HCT116 (cell line): ENCODE results near the gene NPEPL1. TPM values are rescaled to one million over a fixed set of nuclear protein-coding genes. Genes with fewer than 3 reads are reported as not detected.
"Not testable (repeated sequence)": the region's sequence is repeated elsewhere in the genome, so short reads cannot be mapped to it uniquely, and the experiment has no call there.

Experiments used
- ATAC-seq: fragments of 200-7000 bp; cut with Tn5 transposase; 2 replicates; pipeline ENCODE4 v1.9.1; 2020; ENCODE audit warnings: mild to moderate bottlenecking, moderate library complexity
- Bru-seq: library from RNA; stranded (reverse); fragments of 400-500 nt; gene quantifications from one replicate; lab custom pipeline; 2021; lab: Mats Ljungman, UMichigan
- BruChase-seq, 2 experiments: library from RNA; stranded (reverse); fragments of 400-500 nt; gene quantifications; one replicate each; lab custom pipeline; 2021; lab: Mats Ljungman, UMichigan
- BruUV-seq: library from RNA; stranded (reverse); fragments of 400-500 nt; replicated peaks from 2 replicates; lab custom pipeline; 2021; lab: Mats Ljungman, UMichigan
- CTCF ChIA-PET: fragments of 300-600 bp; sonication (Branson Sonifier 250); formaldehyde crosslinking; loops from one replicate; lab custom pipeline; 2021; ENCODE audit warnings: antibody characterized with exemption; lab: Charles Lee
- POLR2A ChIA-PET: fragments of 300-600, 350-600 bp; sonication (Branson Sonifier 250); formaldehyde crosslinking; loops from one replicate; lab custom pipeline; 2021; ENCODE audit warnings: antibody characterized with exemption; lab: Charles Lee
- RAD21 ChIA-PET, 2 experiments: fragments of 300-600 bp; sonication (Branson Sonifier 250); formaldehyde crosslinking; loops; one replicate each; lab custom pipeline; 2023; ENCODE audit warnings: low total read pairs in 2 of 2; ENCODE audit not compliant: uncharacterized antibody in 2 of 2, unreplicated experiment in 2 of 2, low non-redundant PET in 1 of 2; lab: Charles Lee
- DNase-seq: peaks from one replicate; pipeline ENCODE4 v3.0.0-alpha.2; 2010; ENCODE audit warnings: low read depth, low spot score
- H2AFZ ChIP-seq: fragments of 200-600 bp; shearing (Covaris generic), sonication (generic); 2 replicates; pipeline ENCODE4 v1.6.1; 2017; ENCODE audit warnings: low read depth, mixed run types, mixed read lengths, antibody characterized with exemption, low read length; ENCODE audit not compliant: poor library complexity, severe bottlenecking
- H3K27ac ChIP-seq: 2 replicates; pipeline ENCODE4 v1.5.1; 2012; ENCODE audit warnings: low read depth, low read length
- H3K27me3 ChIP-seq: fragments of 200-600 bp; sonication (generic); 2 replicates; pipeline ENCODE4 v1.6.1; 2016; ENCODE audit warnings: mixed run types, low read length, mixed read lengths; ENCODE audit not compliant: insufficient read depth
- H3K36me3 ChIP-seq, 2 experiments: fragments of 200-500 bp in 1 of 2; fragments of 200-600 bp in 1 of 2; sonication (Bioruptor generic) in 1 of 2; sonication (generic) in 1 of 2; 2 replicates each; pipeline versions ENCODE4 v1.5.1 to v1.6.1; 2014 to 2016; ENCODE audit warnings: low read length in 2 of 2, inconsistent platforms in 1 of 2, mixed read lengths in 1 of 2, mixed run types in 1 of 2; ENCODE audit not compliant: insufficient read depth in 2 of 2, control insufficient read depth in 1 of 2
- H3K4me1 ChIP-seq, 2 experiments: fragments of 200-600 bp in 1 of 2; sonication (generic) in 1 of 2; 2 replicates each; pipeline versions ENCODE4 v1.5.1 to v1.6.1; 2012 to 2017; ENCODE audit warnings: low read length in 2 of 2, inconsistent platforms in 1 of 2, mild to moderate bottlenecking in 1 of 2, mixed read lengths in 1 of 2, mixed run types in 1 of 2, moderate library complexity in 1 of 2; ENCODE audit not compliant: insufficient read depth in 2 of 2, control insufficient read depth in 1 of 2
- H3K4me2 ChIP-seq: fragments of 200-600 bp; sonication (generic); 2 replicates; pipeline ENCODE4 v1.6.1; 2017; ENCODE audit warnings: mixed run types, low read length, mixed read lengths
- H3K4me3 ChIP-seq, 2 experiments: fragments of 200-600 bp in 1 of 2; sonication (generic) in 1 of 2; replicated peaks in 1 of 2; 2 replicates each; pipeline ENCODE4 v1.5.1; 2011 to 2016; ENCODE audit warnings: low read length in 2 of 2, control low read depth in 1 of 2, low read depth in 1 of 2, mild to moderate bottlenecking in 1 of 2, mixed read lengths in 1 of 2, mixed run types in 1 of 2
- H3K79me2 ChIP-seq: fragments of 200-600 bp; sonication (generic); 2 replicates; pipeline ENCODE4 v1.6.1; 2017; ENCODE audit warnings: mild to moderate bottlenecking, mixed run types, low read length, moderate library complexity, mixed read lengths; ENCODE audit not compliant: insufficient read depth
- H3K9ac ChIP-seq: fragments of 200-600 bp; sonication (generic); 2 replicates; pipeline ENCODE4 v1.6.1; 2016; ENCODE audit warnings: low read length, mixed read lengths
- H3K9me2 ChIP-seq: fragments of 200-600 bp; sonication (generic), shearing (Covaris generic); 2 replicates; pipeline ENCODE4 v1.6.1; 2017; ENCODE audit warnings: mixed run types, mild to moderate bottlenecking, moderate library complexity; ENCODE audit not compliant: insufficient read depth
- H3K9me3 ChIP-seq, 2 experiments: fragments of 200-500 bp in 1 of 2; fragments of 200-600 bp in 1 of 2; sonication (Bioruptor generic) in 1 of 2; sonication (generic) in 1 of 2; 2 replicates each; pipeline ENCODE4 v1.6.1; 2014 to 2017; ENCODE audit warnings: low read length in 2 of 2, mixed read lengths in 2 of 2, inconsistent platforms in 1 of 2, low read depth in 1 of 2, mild to moderate bottlenecking in 1 of 2, mixed run types in 1 of 2, moderate library complexity in 1 of 2; ENCODE audit not compliant: control insufficient read depth in 1 of 2, insufficient read depth in 1 of 2
- H4K20me1 ChIP-seq: fragments of 200-600 bp; sonication (generic), shearing (Covaris generic); 2 replicates; pipeline ENCODE4 v1.6.1; 2017; ENCODE audit warnings: mixed run types, mild to moderate bottlenecking, moderate library complexity; ENCODE audit not compliant: insufficient read depth
- CTCF ChIP-seq, 3 experiments: fragments of 200-600 bp in 1 of 3; sonication (generic) in 1 of 3; IDR thresholded peaks in 2 of 3; conservative IDR thresholded peaks in 1 of 3; 2 replicates each; pipeline ENCODE4 v1.5.1; 2012 to 2017; ENCODE audit warnings: low read depth in 2 of 3, low read length in 2 of 3, antibody characterized with exemption in 1 of 3, borderline replicate concordance in 1 of 3, control low read depth in 1 of 3, mild to moderate bottlenecking in 1 of 3, mixed read lengths in 1 of 3, mixed run types in 1 of 3, moderate library complexity in 1 of 3; ENCODE audit not compliant: insufficient read depth in 1 of 3
- EZH2 ChIP-seq: fragments of 200-600 bp; sonication (generic); IDR thresholded peaks from 2 replicates; pipeline ENCODE4 v1.6.1; 2017; ENCODE audit warnings: antibody characterized with exemption, mixed run types
- EZH2phosphoT487 ChIP-seq: fragments of 200-600 bp; IDR thresholded peaks from 2 replicates; pipeline ENCODE4 v1.6.1; 2018; ENCODE audit warnings: antibody characterized with exemption, borderline replicate concordance
- FOSL1 ChIP-seq: IDR thresholded peaks from 2 replicates; pipeline ENCODE4 v1.6.1; 2012; ENCODE audit warnings: low read depth
- POLR2AphosphoS5 ChIP-seq: IDR thresholded peaks from 2 replicates; pipeline ENCODE4 v1.6.1; 2011; ENCODE audit warnings: mild to moderate bottlenecking, low read depth, low read length, moderate library complexity
- REST ChIP-seq: IDR thresholded peaks from 2 replicates; pipeline ENCODE4 v1.6.1; 2012; ENCODE audit warnings: low read depth
- ZBTB33 ChIP-seq: IDR thresholded peaks from 2 replicates; pipeline ENCODE4 v1.6.1; 2011; ENCODE audit warnings: mild to moderate bottlenecking, low read length, moderate library complexity; ENCODE audit not compliant: insufficient replicate concordance; ENCODE audit errors: extremely low read depth
- ZFX ChIP-seq: fragments of 450-650 bp; IDR thresholded peaks from 2 replicates; pipeline ENCODE4 v1.6.1; 2017
- ZNF274 ChIP-seq: fragments of 200-500 bp; sonication (Bioruptor generic); IDR thresholded peaks from 2 replicates; pipeline ENCODE4 v1.6.1; 2014; ENCODE audit warnings: mild to moderate bottlenecking, low read depth, low read length, inconsistent platforms
- intact Hi-C: fragments of 100-400 bp; cut with micrococcal nuclease; formaldehyde crosslinking; loops from 2 replicates; pipeline ENCODE4 v1.10.0; 2022
- long read RNA-seq: library from polyadenylated mRNA; unstranded; transcript quantifications from one replicate; pipeline ENCODE4 v2.0.0, GENCODE V29; 2021; ENCODE audit not compliant: unreplicated experiment
- polyA plus RNA-seq: library from polyadenylated mRNA; unstranded; fragments of >200 nt; gene quantifications from 2 replicates; pipeline ENCODE4 v1.2.1, GENCODE V29; 2012; ENCODE audit warnings: missing spikeins
- total RNA-seq: library from RNA; stranded (reverse); gene quantifications from one replicate; pipeline ENCODE4 v1.2.1, GENCODE V29; 2021; ENCODE audit not compliant: unreplicated experiment

NPEPL1 gene
- total RNA-seq (16.6 TPM), Bru-seq, nascent RNA (percentile 52 among the genes with signal in this experiment), BruChase-seq, experiment 1, labeled RNA remaining after a 6-hour chase (percentile 88 among the genes with signal in this experiment), BruChase-seq, experiment 2, labeled RNA remaining after a 2-hour chase (percentile 74 among the genes with signal in this experiment)
- 18.5 and 19.7 TPM in 2 replicates for polyA plus RNA-seq
- long read RNA-seq, transcript NPEPL1-201 (12 exons, 2,378 nt) = major isoform, 37 of 75 reads
- long read RNA-seq, partial matches to known transcripts = 12 of 75 reads
- long read RNA-seq, other reads (novel, unspliced or antisense) = 26 of 75 reads

DNA sequence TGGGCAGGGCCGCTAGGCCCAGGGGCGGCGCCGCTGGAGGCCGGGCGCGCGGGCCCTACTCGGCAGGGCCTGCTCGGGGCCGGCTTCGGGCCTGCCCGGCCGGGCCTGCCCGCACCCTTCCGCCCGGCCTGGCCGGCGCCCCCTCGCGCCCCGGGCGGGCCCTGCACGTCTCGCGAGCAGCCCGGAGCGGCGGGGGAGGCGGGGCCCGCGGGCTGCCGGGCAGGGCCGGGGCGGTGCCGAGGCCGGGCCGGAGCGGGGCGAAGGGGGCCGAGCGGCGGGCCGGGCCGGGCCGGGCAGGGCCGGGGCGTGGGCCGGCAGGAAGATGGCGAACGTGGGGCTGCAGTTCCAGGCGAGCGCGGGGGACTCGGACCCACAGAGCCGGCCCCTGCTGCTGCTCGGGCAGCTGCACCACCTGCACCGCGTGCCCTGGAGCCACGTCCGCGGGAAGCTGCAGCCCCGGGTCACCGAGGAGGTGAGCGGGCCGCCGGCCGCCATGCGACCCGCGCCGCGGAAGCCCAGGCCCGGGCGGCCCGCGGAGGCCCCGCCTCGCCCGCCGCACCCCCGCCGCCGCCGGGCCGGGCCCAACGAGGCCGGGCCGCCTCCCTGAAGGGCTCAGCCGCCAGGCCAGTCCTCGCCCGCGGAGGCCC is at the start of gene NPEPL1:
Gene NPEPL1 (plus strand): TSS at position 222 of the 647 bp plus-strand sequence. CDS start 101 bp downstream, at position 323.
- H2AFZ ChIP-seq = no peak within 1 kb of the TSS
- no peaks in the 10 kb centered on the region for H3K9me3 ChIP-seq
- H3K27me3 ChIP-seq = no peaks in the 10 kb centered on the region
- TF ChIP-seq ZFX (peak; percentile 92), EZH2phosphoT487 (no peak), CTCF (IDR thresholded peaks at IDR 0.05 in 2 of 3, conservative IDR thresholded peaks at IDR 0.05 in 1 of 3; ENCODE audit: borderline replicate concordance in 1 of 3, insufficient read depth in 1 of 3, low read depth in 2 of 3, low read length in 2 of 3) (no peak), POLR2AphosphoS5 (no peak; the same call in none of the 2 replicates), ZNF274 (no peak), EZH2 (no peak), FOSL1 (no peak), REST (no peak), ZBTB33 (peak; percentile 67)
- no peaks in the 10 kb centered on the region for H3K36me3 ChIP-seq
- peak; percentile 96 for ATAC-seq
- H3K4me1 ChIP-seq = peaks cover 7 to 16% of the 10 kb centered on the region in 2 experiments
- H4K20me1 ChIP-seq = no peaks in the 10 kb centered on the region
- ChIA-PET CTCF (interaction anchor here (1.6 kb wide), 1 partner anchor 211 kb away, joined by 5 read pairs; no protein-coding TSS in a partner anchor), RAD21 (no interaction called here), POLR2A (interaction anchor here (1.1 kb wide), 1 partner anchor 135 kb away, joined by 3 read pairs; no protein-coding TSS in a partner anchor)
- peak within 1 kb of the TSS; percentile 79 for H3K4me2 ChIP-seq
- BruUV-seq = no TSS peak
- peak; percentile 28 for DNase-seq
- H3K4me3 ChIP-seq = peak within 1 kb of the TSS; percentile 38 to 52
- H3K27ac ChIP-seq = peak within 1 kb of the TSS; percentile 71
- intact Hi-C loops = loop anchor here (5.0 kb wide), 1 partner anchor 210 kb away; no protein-coding TSS in a partner anchor
- no peaks in the 10 kb centered on the region for H3K79me2 ChIP-seq
- no peaks in the 10 kb centered on the region for H3K9me2 ChIP-seq
- H3K9ac ChIP-seq = peak within 1 kb of the TSS; percentile 61

DNA sequence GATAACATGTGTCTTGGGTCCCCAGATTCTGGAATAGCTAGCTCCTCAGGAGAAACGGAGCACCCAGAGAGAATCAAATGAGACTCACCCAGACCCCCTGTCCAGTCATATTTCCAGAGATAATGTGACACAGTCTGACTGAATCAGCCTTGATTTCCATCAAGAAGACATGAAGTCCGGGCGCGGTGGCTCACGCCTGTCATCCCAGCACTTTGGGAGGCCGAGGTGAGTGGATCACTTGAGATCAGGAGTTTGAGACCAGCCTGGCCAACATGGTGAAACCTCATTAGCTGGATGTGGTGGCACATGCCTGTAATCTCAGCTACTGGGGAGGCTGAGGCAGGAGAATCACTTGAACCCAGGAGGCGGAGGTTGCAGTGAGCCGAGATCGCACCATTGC is 49.7 kb upstream of the NPEPL1 start:
- H4K20me1 ChIP-seq, RAD21 ChIA-PET, CTCF ChIA-PET, H3K9me3 ChIP-seq, H3K4me1 ChIP-seq, DNase-seq, H3K27ac ChIP-seq, H3K27me3 ChIP-seq, POLR2A ChIA-PET, H3K36me3 ChIP-seq, H3K4me3 ChIP-seq, H3K9me2 ChIP-seq, H3K79me2 ChIP-seq, H3K9ac ChIP-seq, BruUV-seq, intact Hi-C loops, H2AFZ ChIP-seq, H3K4me2 ChIP-seq, ATAC-seq: not testable (repeated sequence)
